Central memory CD8-positive, alpha-beta T cell (primary cell): ENCODE data around the gene CDK6.

ENCODE experiments used
- ATAC-seq: fragments of 150-1000 bp; cut with Tn5 transposase; replicated peaks from 2 replicates; pipeline ENCODE4 v1.10.0; 2022; ENCODE audit warnings: mild to moderate bottlenecking, moderate FRiP score, moderate number of reproducible peaks; ENCODE audit not compliant: poor library complexity, severe bottlenecking; ENCODE audit errors: extremely low read depth
- DNase-seq, 2 donors: peaks; one replicate each; pipeline ENCODE4 v3.0.0; 2021; ENCODE audit warnings: low spot score in 2 of 2
- H3K27ac Mint-ChIP-seq: one replicate; pipeline ENCODE4 v1.8.0; 2022; ENCODE audit warnings: low read depth, mild to moderate bottlenecking, moderate library complexity, mixed read lengths
- H3K27me3 Mint-ChIP-seq: one replicate; pipeline ENCODE4 v1.8.0; 2022; ENCODE audit warnings: mixed read lengths
- H3K36me3 Mint-ChIP-seq: one replicate; pipeline ENCODE4 v1.8.0; 2022; ENCODE audit warnings: mild to moderate bottlenecking, moderate library complexity, mixed read lengths; ENCODE audit not compliant: insufficient read depth
- H3K4me1 Mint-ChIP-seq: one replicate; pipeline ENCODE4 v1.8.0; 2022; ENCODE audit warnings: mixed read lengths
- H3K4me3 Mint-ChIP-seq: one replicate; pipeline ENCODE4 v1.8.0; 2022; ENCODE audit warnings: mild to moderate bottlenecking, moderate library complexity, mixed read lengths
- H3K9me3 Mint-ChIP-seq: one replicate; pipeline ENCODE4 v1.8.0; 2022; ENCODE audit warnings: mixed read lengths

Gene CDK6

GRCh38 chr7:92695308-92696261, 140.8 kb downstream of the CDK6 start:
- H3K4me3 Mint-ChIP-seq = no peak overlapping the region
- H3K9me3 Mint-ChIP-seq = no peaks in the 10 kb centered on the region
- peaks cover 5% of the 10 kb centered on the region for H3K36me3 Mint-ChIP-seq
- H3K4me1 Mint-ChIP-seq = peaks cover 7% of the 10 kb centered on the region
- no peaks in the 10 kb centered on the region for H3K27me3 Mint-ChIP-seq
- ATAC-seq (no peak), DNase-seq (no peak)
- H3K27ac Mint-ChIP-seq = peak overlapping the region; percentile 33

- H3K9me3 Mint-ChIP-seq = no peaks in the 10 kb centered on the region
- peaks cover 7% of the 10 kb centered on the region for H3K36me3 Mint-ChIP-seq
- no peaks in the 10 kb centered on the region for H3K27me3 Mint-ChIP-seq
- peaks cover 14% of the 10 kb centered on the region for H3K4me1 Mint-ChIP-seq
- no peak overlapping the region for H3K4me3 Mint-ChIP-seq
- ATAC-seq (no peak), DNase-seq (no peak)
- no peak overlapping the region for H3K27ac Mint-ChIP-seq
Measured at GRCh38 chr7:92694211-92694610, 142.2 kb downstream of the CDK6 start.

- no peaks in the 10 kb centered on the region for H3K9me3 Mint-ChIP-seq
- no peak overlapping the region for H3K27ac Mint-ChIP-seq
- peaks cover 7% of the 10 kb centered on the region for H3K36me3 Mint-ChIP-seq
- H3K4me3 Mint-ChIP-seq = no peak overlapping the region
- peaks cover 14% of the 10 kb centered on the region for H3K4me1 Mint-ChIP-seq
- ATAC-seq (no peak), DNase-seq (no peak)
- no peaks in the 10 kb centered on the region for H3K27me3 Mint-ChIP-seq
Measured at GRCh38 chr7:92693519-92693918, 142.9 kb downstream of the CDK6 start.

GRCh38 chr7:92691578-92691977, 144.8 kb downstream of the CDK6 start:
- DNase-seq = no peak
- no peaks in the 10 kb centered on the region for H3K27me3 Mint-ChIP-seq
- no peak overlapping the region for H3K4me3 Mint-ChIP-seq
- H3K9me3 Mint-ChIP-seq = no peaks in the 10 kb centered on the region
- peaks cover 21% of the 10 kb centered on the region for H3K4me1 Mint-ChIP-seq
- ATAC-seq = peak; percentile 70
- H3K36me3 Mint-ChIP-seq = peaks cover 7% of the 10 kb centered on the region
- H3K27ac Mint-ChIP-seq = peak overlapping the region; percentile 59

- Mint-ChIP-seq H3K4me3 (no peak overlapping the region), H3K4me1 (peaks cover 77% of the 10 kb centered on the region), H3K36me3 (peaks cover 4% of the 10 kb centered on the region), H3K9me3 (no peaks in the 10 kb centered on the region), H3K27me3 (no peaks in the 10 kb centered on the region), H3K27ac (peak overlapping the region; percentile 52)
- DNase-seq = peak; percentile 19 to 28
- peak; percentile 96 for ATAC-seq
Measured at GRCh38 chr7:92685136-92686042, 151.0 kb downstream of the CDK6 start.

GRCh38 chr7:92684274-92684673, 152.1 kb downstream of the CDK6 start:
- no peaks in the 10 kb centered on the region for H3K9me3 Mint-ChIP-seq
- peaks cover 2% of the 10 kb centered on the region for H3K36me3 Mint-ChIP-seq
- no peaks in the 10 kb centered on the region for H3K27me3 Mint-ChIP-seq
- ATAC-seq = no peak
- peak overlapping the region; percentile 52 for H3K27ac Mint-ChIP-seq
- peaks cover 65% of the 10 kb centered on the region for H3K4me1 Mint-ChIP-seq
- no peak for DNase-seq
- no peak overlapping the region for H3K4me3 Mint-ChIP-seq

- H3K27ac Mint-ChIP-seq = peak overlapping the region; percentile 52
- ATAC-seq (peak; percentile 18), DNase-seq (no peak)
- peaks cover 2% of the 10 kb centered on the region for H3K36me3 Mint-ChIP-seq
- peaks cover 65% of the 10 kb centered on the region for H3K4me1 Mint-ChIP-seq
- H3K4me3 Mint-ChIP-seq = peak overlapping the region; percentile 25
- H3K27me3 Mint-ChIP-seq = no peaks in the 10 kb centered on the region
- no peaks in the 10 kb centered on the region for H3K9me3 Mint-ChIP-seq
Measured at GRCh38 chr7:92682903-92683539, 153.4 kb downstream of the CDK6 start.

DNA sequence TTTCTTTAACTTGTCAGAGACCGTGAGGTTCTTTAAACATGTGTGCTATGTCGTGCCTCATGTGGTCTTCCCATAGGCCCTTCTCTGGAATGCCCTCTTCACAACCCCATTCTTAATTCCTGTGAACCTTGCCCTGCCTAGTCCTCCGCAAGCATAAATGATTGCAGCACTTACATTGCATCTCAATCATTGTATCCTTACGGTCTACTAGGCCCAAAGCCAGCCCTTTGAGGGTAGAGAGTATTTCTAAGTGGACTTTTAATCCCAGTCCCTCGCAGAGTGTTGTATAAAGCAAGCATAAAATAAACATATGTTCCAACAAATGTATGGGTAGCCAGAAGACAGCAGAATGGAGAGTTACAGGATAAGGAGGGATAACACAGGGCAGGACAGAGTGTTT, 154.0 kb downstream of the CDK6 start:
- Mint-ChIP-seq H3K27ac (peak overlapping the region; percentile 52), H3K9me3 (no peaks in the 10 kb centered on the region), H3K4me1 (peaks cover 65% of the 10 kb centered on the region), H3K27me3 (no peaks in the 10 kb centered on the region), H3K4me3 (no peak overlapping the region), H3K36me3 (peaks cover 2% of the 10 kb centered on the region)
- no peak for ATAC-seq
- no peak for DNase-seq

GRCh38 chr7:92681633-92682032, 154.7 kb downstream of the CDK6 start:
- Mint-ChIP-seq H3K9me3 (no peaks in the 10 kb centered on the region), H3K4me1 (peaks cover 58% of the 10 kb centered on the region), H3K4me3 (no peak overlapping the region), H3K27ac (peak overlapping the region; percentile 52), H3K36me3 (peaks cover 2% of the 10 kb centered on the region), H3K27me3 (no peaks in the 10 kb centered on the region)
- no peak for DNase-seq
- no peak for ATAC-seq

GRCh38 chr7:92680442-92680841, 155.9 kb downstream of the CDK6 start:
- Mint-ChIP-seq H3K9me3 (no peaks in the 10 kb centered on the region), H3K27ac (no peak overlapping the region), H3K4me1 (peaks cover 46% of the 10 kb centered on the region), H3K4me3 (no peak overlapping the region), H3K36me3 (peaks cover 2% of the 10 kb centered on the region), H3K27me3 (no peaks in the 10 kb centered on the region)
- ATAC-seq (no peak), DNase-seq (no peak)

DNA sequence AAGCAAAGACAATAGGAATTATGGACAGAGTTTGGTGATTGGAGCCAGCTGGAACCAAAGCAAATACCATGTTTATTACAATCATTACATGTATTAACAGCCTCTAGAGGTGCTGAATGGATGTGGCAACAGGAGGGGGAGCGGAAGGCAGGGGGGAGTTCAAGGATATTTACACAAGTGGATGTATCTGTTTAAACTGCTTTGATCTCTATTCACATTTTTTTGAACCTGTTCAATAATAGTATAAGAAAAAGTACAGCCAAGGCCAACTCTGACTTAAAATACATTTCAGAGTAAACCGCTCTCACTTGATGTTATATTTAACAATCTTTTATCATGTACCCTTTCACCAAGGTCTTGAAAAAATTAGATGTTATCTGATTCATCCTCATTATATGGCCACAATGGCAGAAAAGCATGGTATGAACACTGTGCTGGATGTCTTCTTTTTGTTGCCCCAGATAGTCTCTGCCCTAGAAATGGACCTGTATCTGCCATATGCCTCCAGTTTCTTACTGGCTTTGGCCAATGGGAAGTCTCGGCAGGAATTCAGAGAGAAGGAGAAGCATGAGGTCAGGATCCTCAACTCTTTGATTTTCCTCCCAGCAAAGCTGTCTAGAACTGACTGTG, 158.0 kb downstream of the CDK6 start:
- no peak for DNase-seq
- ATAC-seq = no peak
- no peak overlapping the region for H3K27ac Mint-ChIP-seq
- H3K4me1 Mint-ChIP-seq = peaks cover 31% of the 10 kb centered on the region
- no peaks in the 10 kb centered on the region for H3K9me3 Mint-ChIP-seq
- no peaks in the 10 kb centered on the region for H3K36me3 Mint-ChIP-seq
- no peaks in the 10 kb centered on the region for H3K27me3 Mint-ChIP-seq
- no peak overlapping the region for H3K4me3 Mint-ChIP-seq

DNA sequence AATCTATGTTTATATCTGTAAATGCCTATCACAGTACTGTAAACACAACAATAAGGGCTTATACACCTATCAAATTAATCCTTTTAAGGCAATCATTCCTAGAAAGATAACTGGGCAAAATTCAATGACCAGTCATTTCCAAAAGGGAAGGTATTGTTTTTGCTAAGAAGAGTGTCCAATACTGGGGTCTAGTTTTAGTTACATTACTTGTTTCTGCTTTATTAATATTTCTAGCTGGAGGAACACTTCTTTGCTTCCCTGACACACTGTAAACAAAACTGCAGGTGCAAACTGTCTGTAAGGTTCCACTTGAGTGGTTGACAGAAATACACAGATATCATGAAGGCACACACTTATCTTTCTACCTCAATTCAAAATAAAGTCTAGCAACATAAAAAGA, 162.0 kb downstream of the CDK6 start:
- Mint-ChIP-seq H3K27ac (no peak overlapping the region), H3K27me3 (no peaks in the 10 kb centered on the region), H3K9me3 (no peaks in the 10 kb centered on the region), H3K4me1 (peaks cover 9% of the 10 kb centered on the region), H3K36me3 (no peaks in the 10 kb centered on the region), H3K4me3 (no peak overlapping the region)
- ATAC-seq (no peak), DNase-seq (no peak)
